ENCODE data around the gene ZNF610. TPM values are rescaled to one million over a fixed set of nuclear protein-coding genes. Genes with fewer than 3 reads are reported as not detected.
A peak's percentile ranks its signal among the peaks of the same experiment; 100 is the strongest.

Gene ZNF610
- total RNA-seq, 1 donor, result 3.3 TPM

- DNase-seq (ENCODE audit: insufficient read length, low spot score, missing footprints), result peak; percentile 66
- no peaks in the 10 kb centered on the region for H3K79me2 ChIP-seq (ENCODE audit: insufficient read depth, low read length)
- H3K4me1 ChIP-seq (ENCODE audit: insufficient read depth, low read length), result peaks cover 12% of the 10 kb centered on the region
- H3K36me3 ChIP-seq (ENCODE audit: insufficient read depth, low read length), result peaks cover 11% of the 10 kb centered on the region
- no peak for TF ChIP-seq CTCF (IDR thresholded peaks at IDR 0.05; ENCODE audit: extremely low read depth, low read depth, low read length)
- no peaks in the 10 kb centered on the region for H4K20me1 ChIP-seq (ENCODE audit: insufficient read depth, low read length)
- peak overlapping the region; percentile 95 for H3K4me2 ChIP-seq (ENCODE audit: insufficient read depth, low read length)
- H3K4me3 ChIP-seq (ENCODE audit: insufficient read depth, low read length), result peak overlapping the region; percentile 80
- H3K27me3 ChIP-seq (ENCODE audit: insufficient read depth, low read length), result no peaks in the 10 kb centered on the region
- H3K9me3 ChIP-seq (ENCODE audit: low read depth, low read length), result no peaks in the 10 kb centered on the region
- peak overlapping the region; percentile 40 for H3K27ac ChIP-seq (ENCODE audit: low read depth, low read length)
- peak overlapping the region; percentile 40 for H2AFZ ChIP-seq (ENCODE audit: low read length)
Measured at GRCh38 chr19:52296400-52296772, 39.7 kb upstream of the ZNF610 start.

- H3K4me2 ChIP-seq (ENCODE audit: insufficient read depth, low read length), result peak within 1 kb of the TSS; percentile 95
- peaks cover 12% of the 10 kb centered on the region for H3K4me1 ChIP-seq (ENCODE audit: insufficient read depth, low read length)
- H3K79me2 ChIP-seq (ENCODE audit: insufficient read depth, low read length), result no peaks in the 10 kb centered on the region
- H4K20me1 ChIP-seq (ENCODE audit: insufficient read depth, low read length), result no peaks in the 10 kb centered on the region
- TF ChIP-seq CTCF (IDR thresholded peaks at IDR 0.05; ENCODE audit: extremely low read depth, low read depth, low read length), result no peak
- peak within 1 kb of the TSS; percentile 96 for H3K4me3 ChIP-seq (ENCODE audit: insufficient read depth, low read length)
- no peaks in the 10 kb centered on the region for H3K27me3 ChIP-seq (ENCODE audit: insufficient read depth, low read length)
- H3K9me3 ChIP-seq (ENCODE audit: low read depth, low read length), result no peaks in the 10 kb centered on the region
- peak within 1 kb of the TSS; percentile 97 for H2AFZ ChIP-seq (ENCODE audit: low read length)
- H3K27ac ChIP-seq (ENCODE audit: low read depth, low read length), result peak within 1 kb of the TSS; percentile 93
- DNase-seq (ENCODE audit: insufficient read length, low spot score, missing footprints), result peak; percentile 93
- H3K36me3 ChIP-seq (ENCODE audit: insufficient read depth, low read length), result peaks cover 17% of the 10 kb centered on the region
Measured at GRCh38 chr19:52296773-52297600, 39.1 kb upstream of the ZNF610 start, which contains the start of gene ZNF480. Gene ZNF480, plus strand, starts transcription at chr19:52297169. Its CDS starts 3,244 bp downstream, at chr19:52300413.

GRCh38 chr19:52297601-52298364 is 38.3 kb upstream of the ZNF610 start:
- peak overlapping the region; percentile 93 for H3K27ac ChIP-seq (ENCODE audit: low read depth, low read length)

More at GRCh38 chr19:52297601-52298364, 38.3 kb upstream of the ZNF610 start:
- H3K4me3 ChIP-seq (ENCODE audit: insufficient read depth, low read length), result peak overlapping the region; percentile 96
- no peaks in the 10 kb centered on the region for H3K79me2 ChIP-seq (ENCODE audit: insufficient read depth, low read length)
- peak; percentile 58 for DNase-seq (ENCODE audit: insufficient read length, low spot score, missing footprints)
- H3K4me2 ChIP-seq (ENCODE audit: insufficient read depth, low read length), result peak overlapping the region; percentile 84
- H2AFZ ChIP-seq (ENCODE audit: low read length), result peak overlapping the region; percentile 97
- no peaks in the 10 kb centered on the region for H4K20me1 ChIP-seq (ENCODE audit: insufficient read depth, low read length)
- H3K36me3 ChIP-seq (ENCODE audit: insufficient read depth, low read length), result peaks cover 23% of the 10 kb centered on the region
- H3K4me1 ChIP-seq (ENCODE audit: insufficient read depth, low read length), result peaks cover 12% of the 10 kb centered on the region
- TF ChIP-seq CTCF (IDR thresholded peaks at IDR 0.05; ENCODE audit: extremely low read depth, low read depth, low read length), result no peak
- H3K27me3 ChIP-seq (ENCODE audit: insufficient read depth, low read length), result no peaks in the 10 kb centered on the region
- no peaks in the 10 kb centered on the region for H3K9me3 ChIP-seq (ENCODE audit: low read depth, low read length)

All from osteoblast (primary cell).